Islet precursor cell (in vitro differentiated cells): Measurements from ENCODE around the gene PRPH.

Source experiments
- DNase-seq: peaks from one replicate; pipeline ENCODE4 v3.0.0-alpha.2; 2018

Gene PRPH

GRCh38 chr12:49334226-49334625 is 39.3 kb downstream of the PRPH start:
- DNase-seq, result no peak

- no peak for DNase-seq
These were observed 39.7 kb downstream of the PRPH start for GRCh38 chr12:49334681-49335080.

GRCh38 chr12:49335118-49335954 is 40.4 kb downstream of the PRPH start:
- DNase-seq, result peak; percentile 56

- DNase-seq, result no peak
These were observed 41.2 kb downstream of the PRPH start for GRCh38 chr12:49335955-49336644.

GRCh38 chr12:49336645-49337584 is 42.0 kb downstream of the PRPH start, which contains the start of gene C1QL4:
TSS of gene C1QL4 (minus strand) at chr12:49337188. CDS start at chr12:49336477, 711 bp downstream.
- DNase-seq, result peak; percentile 94

GRCh38 chr12:49338830-49339463 is 44.0 kb downstream of the PRPH start:
- DNase-seq, result no peak

- DNase-seq, result no peak
These were observed 44.5 kb downstream of the PRPH start for GRCh38 chr12:49339464-49339861.

- DNase-seq, result no peak
These were observed 45.3 kb downstream of the PRPH start for GRCh38 chr12:49340095-49340870.

- DNase-seq, result no peak
These were observed 46.2 kb downstream of the PRPH start for GRCh38 chr12:49340971-49341776.

- no peak for DNase-seq
These were observed 46.8 kb downstream of the PRPH start for GRCh38 chr12:49341777-49342065.

GRCh38 chr12:49342066-49342913 is 47.3 kb downstream of the PRPH start:
- peak; percentile 99 for DNase-seq

GRCh38 chr12:49342914-49343731 is 48.2 kb downstream of the PRPH start:
- no peak for DNase-seq

- DNase-seq, result no peak
These were observed 49.6 kb downstream of the PRPH start for GRCh38 chr12:49344486-49345050.

- DNase-seq, result peak; percentile 81
These were observed 50.3 kb downstream of the PRPH start for GRCh38 chr12:49345051-49345824.

GRCh38 chr12:49345825-49346658 is 51.1 kb downstream of the PRPH start:
- no peak for DNase-seq

- DNase-seq, result peak; percentile 79
These were observed 51.8 kb downstream of the PRPH start, which contains the start of gene DNAJC22 for GRCh38 chr12:49346659-49347310. TSS of gene DNAJC22 (plus strand) at chr12:49346888. CDS start at chr12:49348873, 1,985 bp downstream.
